NOMO-1 (cell line): ENCODE data around the gene BTBD17.

ENCODE experiments used
- DNase-seq, 2 experiments: peaks; one replicate each; lab custom pipeline; 2025; ENCODE audit not compliant: unreplicated experiment in 2 of 2; lab: John Stamatoyannopoulos, UW

Gene BTBD17

GRCh38 chr17:74337834-74338500 is 23.7 kb downstream of the BTBD17 start:
- DNase-seq, result no peak

GRCh38 chr17:74336307-74336706 is 25.4 kb downstream of the BTBD17 start:
- DNase-seq, result no peak

GRCh38 chr17:74335529-74336062 is 26.1 kb downstream of the BTBD17 start:
- no peak for DNase-seq

DNA sequence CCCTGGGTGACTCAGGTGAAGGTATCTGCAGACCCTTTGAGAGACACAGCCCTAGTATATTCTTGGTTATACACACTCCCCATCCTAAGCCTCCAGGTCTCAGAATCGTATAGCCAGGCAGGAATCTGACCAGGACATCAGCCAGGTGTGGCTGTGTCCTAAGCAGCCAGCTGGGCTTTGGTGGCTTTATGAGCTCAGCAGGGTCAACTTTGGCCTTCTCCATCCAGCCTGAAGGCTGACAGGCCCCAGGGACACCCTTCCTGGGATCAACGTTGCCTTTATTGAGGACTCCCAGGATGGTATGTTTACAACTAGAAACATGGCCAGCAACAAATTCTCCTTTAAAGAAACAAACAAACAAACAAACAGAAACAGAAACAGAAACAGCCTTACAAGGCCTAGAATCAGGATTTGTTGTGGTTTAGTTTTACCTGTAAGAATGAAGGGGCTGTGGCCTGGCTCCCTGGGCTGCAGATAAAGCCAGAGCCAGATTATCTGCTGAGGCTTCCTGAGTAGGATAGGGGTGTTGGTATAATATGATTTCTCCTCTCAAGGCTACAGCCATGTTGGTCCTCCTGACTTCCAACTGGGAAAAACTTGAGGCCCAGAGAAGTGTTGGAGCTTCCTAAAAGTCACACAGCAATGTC is 27.2 kb downstream of the BTBD17 start:
- DNase-seq, result no peak

DNA sequence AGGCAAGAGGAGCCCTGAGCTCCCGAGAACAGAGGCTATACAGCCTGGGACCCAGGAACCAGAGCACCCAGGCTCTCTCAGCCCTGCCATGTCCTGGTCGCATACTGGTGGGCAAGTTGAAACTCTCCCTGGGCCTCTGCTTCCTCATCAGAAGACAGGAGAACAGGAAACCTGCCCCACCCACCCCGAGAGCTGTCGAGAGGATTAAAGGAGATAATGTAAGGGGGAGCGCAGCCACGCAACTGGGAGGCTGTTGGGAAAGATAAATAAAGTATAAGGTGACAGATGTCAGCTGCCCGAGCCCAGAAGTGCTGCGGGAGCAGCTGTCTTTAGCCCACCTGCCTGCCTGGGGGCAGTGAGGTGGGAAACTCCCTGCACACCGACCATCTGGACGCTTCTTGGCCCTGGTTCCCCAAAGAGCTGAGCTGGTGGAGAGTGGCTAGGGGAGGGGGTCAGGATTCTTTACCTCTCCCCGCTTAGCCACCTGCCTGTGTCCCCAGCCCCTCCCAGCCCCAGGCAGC is 28.8 kb downstream of the BTBD17 start:
- DNase-seq, result peak; percentile 22 to 30

- no peak for DNase-seq
Measured at GRCh38 chr17:74332017-74332650, 29.5 kb downstream of the BTBD17 start.

DNA sequence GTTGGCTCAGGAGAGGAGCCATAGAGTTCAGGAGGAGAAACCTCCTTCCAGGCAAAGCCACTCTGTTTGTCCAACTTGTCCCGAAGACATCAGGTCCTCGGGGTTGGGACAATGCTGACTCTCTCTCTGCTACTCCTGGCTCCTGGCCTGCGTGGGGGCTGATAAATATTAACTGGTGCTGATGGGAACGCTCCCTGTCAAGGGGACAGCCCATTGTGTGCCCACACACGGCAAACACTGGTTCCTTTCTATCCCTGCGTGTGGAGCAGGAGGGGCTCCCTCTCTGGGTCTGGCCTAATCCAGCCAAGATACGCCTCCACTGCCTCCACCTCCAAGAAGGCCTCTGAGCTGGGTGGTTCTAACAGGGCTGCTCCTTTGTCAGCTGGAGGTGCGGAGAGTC is 31.2 kb downstream of the BTBD17 start:
- no peak for DNase-seq

GRCh38 chr17:74329378-74329777 is 32.3 kb downstream of the BTBD17 start:
- no peak for DNase-seq

- DNase-seq, result no peak
Measured at GRCh38 chr17:74328487-74328886, 33.2 kb downstream of the BTBD17 start.

DNA sequence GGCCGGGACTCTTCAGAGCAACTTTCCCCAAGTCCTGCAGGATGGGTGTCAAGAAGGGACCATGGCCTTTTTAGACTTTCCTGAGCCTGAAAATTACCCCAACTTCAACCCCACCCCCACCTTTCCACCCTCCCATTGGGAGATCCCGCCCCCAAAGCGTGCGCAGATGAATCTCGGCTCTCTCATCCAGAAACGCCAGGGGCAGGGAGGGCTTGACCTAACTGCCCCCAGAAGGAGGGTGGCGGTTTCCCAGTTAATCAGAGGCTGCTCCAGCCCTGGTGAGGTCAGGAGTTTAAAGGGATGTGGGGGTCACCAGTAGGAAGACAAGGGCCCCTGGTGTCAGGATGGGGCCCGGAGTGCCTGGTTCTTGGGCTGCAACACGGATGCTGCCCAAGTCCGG is 35.2 kb downstream of the BTBD17 start:
- no peak for DNase-seq

DNA sequence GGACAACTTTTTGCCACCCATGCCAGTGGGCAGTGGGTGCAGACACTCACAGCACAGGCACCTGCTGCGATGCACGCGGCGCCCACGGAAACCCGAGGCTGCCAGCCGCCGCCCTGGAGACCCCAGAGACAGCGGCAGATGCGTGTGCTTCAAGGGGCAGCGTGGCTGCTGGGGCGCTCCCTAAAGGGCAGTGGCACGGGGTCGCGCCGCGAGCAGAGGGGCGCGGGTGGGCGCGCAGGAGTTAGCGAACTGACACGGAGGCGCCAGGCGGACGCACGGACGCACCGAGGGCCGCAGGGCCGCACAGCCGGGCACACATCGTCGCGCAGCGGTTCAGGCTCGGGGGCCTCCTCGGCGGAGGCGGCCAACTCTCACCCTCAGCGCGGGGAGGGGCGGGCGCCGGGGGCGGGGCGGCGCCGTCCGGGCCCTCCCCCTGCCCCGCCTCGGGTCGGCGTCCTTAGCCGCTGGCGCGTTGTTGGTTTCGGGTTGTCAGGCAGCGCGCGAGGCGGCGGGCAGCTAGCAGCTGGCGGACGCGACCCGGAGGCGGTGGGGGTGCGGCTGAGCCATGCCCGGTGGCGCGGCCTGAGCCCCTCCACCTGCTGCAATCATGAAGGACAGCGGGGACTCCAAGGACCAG is 35.8 kb downstream of the BTBD17 start, which contains the start of gene KIF19:
Gene KIF19, plus strand, starts transcription at position 484 of the 637 bp plus-strand sequence. Its CDS starts 124 bp downstream, at position 608.
- DNase-seq, result peak; percentile 43 to 72

DNA sequence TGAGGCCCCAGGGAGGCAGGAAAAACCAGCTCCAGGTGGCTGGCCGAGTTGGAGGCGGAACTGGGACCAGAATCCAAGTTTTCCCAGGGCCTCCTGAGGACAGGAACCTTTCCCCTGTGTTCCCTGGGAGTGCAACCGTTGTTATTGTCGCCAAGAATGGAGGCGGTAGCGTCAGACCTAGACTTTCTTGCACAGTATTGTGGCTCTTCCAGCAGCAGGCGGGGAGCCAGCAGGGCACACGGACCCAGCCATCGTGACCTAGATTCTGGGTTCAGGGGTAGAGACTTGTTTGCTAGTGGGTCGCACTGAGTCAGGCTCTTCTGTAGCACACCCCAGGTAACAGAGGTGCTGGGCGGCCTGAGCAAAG is 36.3 kb downstream of the BTBD17 start:
- DNase-seq, result no peak

DNA sequence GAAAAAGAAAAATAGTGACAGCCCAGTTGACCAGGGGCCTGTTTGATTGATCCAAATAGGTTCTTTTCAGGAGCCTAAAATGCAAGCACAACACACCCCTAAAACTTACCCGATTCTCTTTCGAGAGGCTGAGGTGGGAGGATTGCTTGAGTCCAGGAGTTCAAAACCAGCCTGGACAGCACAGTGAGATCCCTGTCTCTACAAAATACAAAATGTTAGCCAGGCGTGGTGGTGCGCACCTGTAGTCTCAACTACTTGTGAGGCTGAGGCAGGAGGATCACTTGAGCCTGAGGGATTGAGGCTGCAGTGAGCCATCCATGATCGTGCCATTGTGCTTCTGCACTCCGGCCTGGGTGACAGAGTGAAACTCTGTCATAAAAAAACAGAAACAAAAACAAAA is 37.1 kb downstream of the BTBD17 start:
- DNase-seq, result no peak

- DNase-seq, result no peak
Measured at GRCh38 chr17:74318391-74318790, 43.3 kb downstream of the BTBD17 start.

DNA sequence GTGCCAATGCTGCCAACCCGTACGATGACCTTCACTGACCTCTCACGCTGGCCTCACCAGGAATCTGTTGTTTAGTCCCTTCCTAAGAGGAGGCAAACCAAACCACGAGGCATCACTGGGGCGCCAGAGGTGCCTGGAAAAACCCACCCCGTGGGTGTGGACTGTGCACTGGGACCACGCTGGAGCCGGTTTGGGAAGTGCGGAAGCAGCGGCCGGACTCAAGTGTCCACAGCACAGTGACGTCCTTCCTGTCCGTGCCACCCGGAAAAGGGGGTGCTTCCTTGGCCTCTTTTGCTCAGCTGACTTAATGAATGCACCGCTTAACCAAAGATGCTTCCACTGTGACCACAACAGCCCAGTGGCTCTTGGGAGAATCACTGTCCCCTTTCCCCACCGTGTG is 44.6 kb downstream of the BTBD17 start:
- no peak for DNase-seq

- DNase-seq, result no peak
Measured at GRCh38 chr17:74316220-74316619, 45.4 kb downstream of the BTBD17 start.

DNA sequence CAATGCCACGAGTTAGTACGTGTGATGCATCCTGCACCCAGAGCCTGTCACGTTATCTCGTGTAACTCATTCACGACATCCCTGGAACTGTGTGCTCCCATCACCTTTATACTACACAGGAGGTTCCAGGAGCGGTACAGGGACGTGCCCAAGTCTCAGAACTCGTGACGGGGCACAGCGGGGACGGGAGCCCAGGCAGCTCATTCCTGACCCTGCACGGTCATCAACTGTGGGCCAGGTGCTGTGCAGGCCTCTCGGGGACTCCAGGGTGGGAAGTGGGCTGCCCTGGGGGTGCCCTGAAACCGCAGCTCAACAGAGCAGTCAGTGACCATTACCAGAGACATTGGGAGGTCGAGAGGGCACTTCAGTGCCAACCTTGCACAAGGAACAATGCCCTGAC is 46.8 kb downstream of the BTBD17 start:
- no peak for DNase-seq

- no peak for DNase-seq
Measured at GRCh38 chr17:74309902-74310301, 51.8 kb downstream of the BTBD17 start.

GRCh38 chr17:74307984-74308773 is 53.5 kb downstream of the BTBD17 start:
- DNase-seq, result no peak
